SK-N-SH (cell line): ENCODE results near the gene SPINK4.

Experiments used
- NRF1 ChIP-seq: IDR thresholded peaks from 2 replicates; pipeline ENCODE4 v1.6.1; 2012; ENCODE audit warnings: low read depth, mild to moderate bottlenecking, low read length
- RXRA ChIP-seq: IDR thresholded peaks from 2 replicates; pipeline ENCODE4 v1.4.0; 2012; ENCODE audit warnings: low read depth, mild to moderate bottlenecking, borderline replicate concordance
- TAF1 ChIP-seq: IDR thresholded peaks from 2 replicates; pipeline ENCODE4 v1.6.1; 2012; ENCODE audit warnings: low read depth, mild to moderate bottlenecking, low read length, moderate library complexity, borderline replicate concordance
- TF ChIP-seq, protein P1 (sequence below): fragments of 200-600 bp; sonication (generic); IDR thresholded peaks from 2 replicates; pipeline ENCODE4 v1.6.1; 2017; ENCODE audit warnings: antibody characterized with exemption, mild to moderate bottlenecking, moderate library complexity
- TF ChIP-seq, protein P2 (sequence below): IDR thresholded peaks from 2 replicates; pipeline ENCODE4 v1.4.0; 2012; ENCODE audit warnings: low read depth

GRCh38 chr9:33210006-33210715, 29.8 kb upstream of the SPINK4 start:
- TF ChIP-seq NRF1 (no peak), RXRA (no peak), TAF1 (no peak)
- TF ChIP-seq, protein P1, sequence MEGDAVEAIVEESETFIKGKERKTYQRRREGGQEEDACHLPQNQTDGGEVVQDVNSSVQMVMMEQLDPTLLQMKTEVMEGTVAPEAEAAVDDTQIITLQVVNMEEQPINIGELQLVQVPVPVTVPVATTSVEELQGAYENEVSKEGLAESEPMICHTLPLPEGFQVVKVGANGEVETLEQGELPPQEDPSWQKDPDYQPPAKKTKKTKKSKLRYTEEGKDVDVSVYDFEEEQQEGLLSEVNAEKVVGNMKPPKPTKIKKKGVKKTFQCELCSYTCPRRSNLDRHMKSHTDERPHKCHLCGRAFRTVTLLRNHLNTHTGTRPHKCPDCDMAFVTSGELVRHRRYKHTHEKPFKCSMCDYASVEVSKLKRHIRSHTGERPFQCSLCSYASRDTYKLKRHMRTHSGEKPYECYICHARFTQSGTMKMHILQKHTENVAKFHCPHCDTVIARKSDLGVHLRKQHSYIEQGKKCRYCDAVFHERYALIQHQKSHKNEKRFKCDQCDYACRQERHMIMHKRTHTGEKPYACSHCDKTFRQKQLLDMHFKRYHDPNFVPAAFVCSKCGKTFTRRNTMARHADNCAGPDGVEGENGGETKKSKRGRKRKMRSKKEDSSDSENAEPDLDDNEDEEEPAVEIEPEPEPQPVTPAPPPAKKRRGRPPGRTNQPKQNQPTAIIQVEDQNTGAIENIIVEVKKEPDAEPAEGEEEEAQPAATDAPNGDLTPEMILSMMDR = no peak
- TF ChIP-seq, protein P2, sequence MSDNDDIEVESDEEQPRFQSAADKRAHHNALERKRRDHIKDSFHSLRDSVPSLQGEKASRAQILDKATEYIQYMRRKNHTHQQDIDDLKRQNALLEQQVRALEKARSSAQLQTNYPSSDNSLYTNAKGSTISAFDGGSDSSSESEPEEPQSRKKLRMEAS = no peak
